ENCODE results near the gene ATF6B.

The ATF6B gene

GRCh38 chr6:32132110-32132509 is 4.1 kb upstream of the ATF6B start:
- Histone ChIP-seq H4K20me1 (ENCODE audit: insufficient read depth, low read length) (no peaks in the 10 kb centered on the region), H3K79me2 (ENCODE audit: low read length) (peaks cover 16% of the 10 kb centered on the region), H3K4me2 (ENCODE audit: low read length) (no peak overlapping the region), H3K9ac (ENCODE audit: low read length) (no peak overlapping the region), H3K27ac (ENCODE audit: low read length) (no peak overlapping the region), H3K36me3 (replicated peaks; ENCODE audit: low read depth, low read length) (no peaks in the 10 kb centered on the region), H2AFZ (ENCODE audit: low read depth, low read length) (no peak overlapping the region), H3K9me3 (ENCODE audit: insufficient read depth, low read length) (no peaks in the 10 kb centered on the region), H3K27me3 (ENCODE audit: low read depth, low read length) (no peaks in the 10 kb centered on the region), H3K4me3 (ENCODE audit: low read length) (no peak overlapping the region), H3K4me1 (ENCODE audit: low read length) (peaks cover 14% of the 10 kb centered on the region)
- TF ChIP-seq EZH2phosphoT487 (IDR thresholded peaks at IDR 0.05; ENCODE audit: low read depth) (no peak), CTCF (IDR thresholded peaks at IDR 0.05; ENCODE audit: low read depth, low read length) (no peak)

GRCh38 chr6:32131439-32131948 is 3.4 kb upstream of the ATF6B start:
- Histone ChIP-seq H3K9me3 (ENCODE audit: insufficient read depth, low read length) (no peaks in the 10 kb centered on the region), H3K4me2 (ENCODE audit: low read length) (no peak overlapping the region), H3K27me3 (ENCODE audit: low read depth, low read length) (no peaks in the 10 kb centered on the region), H3K79me2 (ENCODE audit: low read length) (peaks cover 20% of the 10 kb centered on the region), H3K4me3 (ENCODE audit: low read length) (no peak overlapping the region), H4K20me1 (ENCODE audit: insufficient read depth, low read length) (no peaks in the 10 kb centered on the region), H3K36me3 (replicated peaks; ENCODE audit: low read depth, low read length) (no peaks in the 10 kb centered on the region), H3K4me1 (ENCODE audit: low read length) (peaks cover 18% of the 10 kb centered on the region), H3K27ac (ENCODE audit: low read length) (no peak overlapping the region), H2AFZ (ENCODE audit: low read depth, low read length) (no peak overlapping the region), H3K9ac (ENCODE audit: low read length) (no peak overlapping the region)
- TF ChIP-seq CTCF (IDR thresholded peaks at IDR 0.05; ENCODE audit: low read depth, low read length) (no peak), EZH2phosphoT487 (IDR thresholded peaks at IDR 0.05; ENCODE audit: low read depth) (no peak)

- Histone ChIP-seq H3K4me3 (ENCODE audit: low read length) (peak overlapping the region; percentile 91), H3K4me2 (ENCODE audit: low read length) (peak overlapping the region; percentile 92), H3K9me3 (ENCODE audit: insufficient read depth, low read length) (no peaks in the 10 kb centered on the region), H3K27ac (ENCODE audit: low read length) (peak overlapping the region; percentile 62), H3K4me1 (ENCODE audit: low read length) (peaks cover 18% of the 10 kb centered on the region), H4K20me1 (ENCODE audit: insufficient read depth, low read length) (no peaks in the 10 kb centered on the region), H2AFZ (ENCODE audit: low read depth, low read length) (peak overlapping the region; percentile 74), H3K79me2 (ENCODE audit: low read length) (peaks cover 20% of the 10 kb centered on the region), H3K9ac (ENCODE audit: low read length) (peak overlapping the region; percentile 80), H3K36me3 (replicated peaks; ENCODE audit: low read depth, low read length) (peaks cover 3% of the 10 kb centered on the region), H3K27me3 (ENCODE audit: low read depth, low read length) (no peaks in the 10 kb centered on the region)
- TF ChIP-seq CTCF (IDR thresholded peaks at IDR 0.05; ENCODE audit: low read depth, low read length), result no peak
- TF ChIP-seq EZH2phosphoT487 (IDR thresholded peaks at IDR 0.05; ENCODE audit: low read depth), result no peak
Measured at GRCh38 chr6:32129297-32130088, 1.4 kb upstream of the ATF6B start.

- Histone ChIP-seq H3K9me3 (ENCODE audit: insufficient read depth, low read length) (no peaks in the 10 kb centered on the region), H3K4me2 (ENCODE audit: low read length) (peak overlapping the region; percentile 92), H3K27me3 (ENCODE audit: low read depth, low read length) (no peaks in the 10 kb centered on the region), H3K9ac (ENCODE audit: low read length) (peak overlapping the region; percentile 80; the same call in 1 of the 2 replicates), H3K4me3 (ENCODE audit: low read length) (peak overlapping the region; percentile 91), H4K20me1 (ENCODE audit: insufficient read depth, low read length) (no peaks in the 10 kb centered on the region), H3K27ac (ENCODE audit: low read length) (no peak overlapping the region), H3K79me2 (ENCODE audit: low read length) (peaks cover 20% of the 10 kb centered on the region), H2AFZ (ENCODE audit: low read depth, low read length) (no peak overlapping the region), H3K36me3 (replicated peaks; ENCODE audit: low read depth, low read length) (peaks cover 3% of the 10 kb centered on the region), H3K4me1 (ENCODE audit: low read length) (peaks cover 18% of the 10 kb centered on the region)
- TF ChIP-seq CTCF (IDR thresholded peaks at IDR 0.05; ENCODE audit: low read depth, low read length) (no peak), EZH2phosphoT487 (IDR thresholded peaks at IDR 0.05; ENCODE audit: low read depth) (no peak)
Measured at GRCh38 chr6:32128751-32129296, 778 bp upstream of the ATF6B start.
